Brain pericyte (primary cell): ENCODE measurements around the gene COL11A2.

Experiments
- DNase-seq: peaks from one replicate; pipeline ENCODE4 v3.0.0-alpha.2; 2012; ENCODE audit warnings: low read depth, low spot score

The COL11A2 gene

GRCh38 chr6:33192671-33193602 lies 670 bp upstream of the COL11A2 start:
- DNase-seq = no peak

- DNase-seq = no peak
Observed at GRCh38 chr6:33191383-33192104, 723 bp downstream of the COL11A2 start.

- no peak for DNase-seq
Observed at GRCh38 chr6:33190504-33191107, 1.7 kb downstream of the COL11A2 start.

GRCh38 chr6:33189625-33190448 lies 2.4 kb downstream of the COL11A2 start:
- no peak for DNase-seq

- no peak for DNase-seq
Observed at GRCh38 chr6:33189164-33189563, 3.1 kb downstream of the COL11A2 start.

- no peak for DNase-seq
Observed at GRCh38 chr6:33187809-33188208, 4.5 kb downstream of the COL11A2 start.

GRCh38 chr6:33185654-33186187 lies 6.5 kb downstream of the COL11A2 start:
- no peak for DNase-seq

GRCh38 chr6:33185190-33185589 lies 7.1 kb downstream of the COL11A2 start:
- no peak for DNase-seq

GRCh38 chr6:33183071-33183683 lies 9.1 kb downstream of the COL11A2 start:
- DNase-seq = no peak

GRCh38 chr6:33181141-33181540 lies 11.1 kb downstream of the COL11A2 start:
- no peak for DNase-seq

GRCh38 chr6:33178755-33179475 lies 13.4 kb downstream of the COL11A2 start:
- DNase-seq = no peak

GRCh38 chr6:33177552-33178446 lies 14.5 kb downstream of the COL11A2 start:
- no peak for DNase-seq

GRCh38 chr6:33176906-33177305 lies 15.4 kb downstream of the COL11A2 start:
- no peak for DNase-seq

GRCh38 chr6:33175436-33176069 lies 16.7 kb downstream of the COL11A2 start:
- DNase-seq = no peak

GRCh38 chr6:33174784-33175183 lies 17.5 kb downstream of the COL11A2 start:
- DNase-seq = no peak

GRCh38 chr6:33173535-33174180 lies 18.6 kb downstream of the COL11A2 start:
- DNase-seq = no peak

- DNase-seq = no peak
Observed at GRCh38 chr6:33172688-33173534, 19.4 kb downstream of the COL11A2 start.
